GM21447 (cell line): ENCODE results near the gene IL36A.

Experiments
- ATAC-seq: cut with Tn5 transposase; IDR thresholded peaks from one replicate; pipeline ENCODE4 v1.9.1; 2021; ENCODE audit not compliant: unreplicated experiment

Gene IL36A

DNA sequence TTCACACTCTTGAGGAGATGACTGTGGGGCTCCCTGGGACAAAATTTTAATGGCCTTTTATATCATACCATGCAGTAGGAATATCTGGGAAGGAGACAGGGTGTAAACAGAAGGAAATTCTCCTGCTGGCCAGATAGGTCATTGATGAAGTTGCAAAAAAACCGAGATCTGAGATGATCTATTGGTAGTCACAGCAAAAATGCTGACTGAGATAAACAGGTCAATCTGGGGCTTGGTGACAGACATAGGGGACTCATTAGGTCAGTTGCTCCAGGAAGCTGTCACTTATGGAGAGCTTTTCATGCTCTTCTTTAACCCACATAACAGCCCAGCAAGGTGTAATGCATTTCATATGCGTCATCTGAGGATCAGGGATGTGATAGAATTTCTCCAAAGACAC lies 2.6 kb upstream of the IL36A start:
- no peak for ATAC-seq

GRCh38 chr2:113007250-113007649 lies 2.0 kb downstream of the IL36A start:
- ATAC-seq, result no peak

- no peak for ATAC-seq
These were observed 4.4 kb downstream of the IL36A start for GRCh38 chr2:113009622-113010021.

DNA sequence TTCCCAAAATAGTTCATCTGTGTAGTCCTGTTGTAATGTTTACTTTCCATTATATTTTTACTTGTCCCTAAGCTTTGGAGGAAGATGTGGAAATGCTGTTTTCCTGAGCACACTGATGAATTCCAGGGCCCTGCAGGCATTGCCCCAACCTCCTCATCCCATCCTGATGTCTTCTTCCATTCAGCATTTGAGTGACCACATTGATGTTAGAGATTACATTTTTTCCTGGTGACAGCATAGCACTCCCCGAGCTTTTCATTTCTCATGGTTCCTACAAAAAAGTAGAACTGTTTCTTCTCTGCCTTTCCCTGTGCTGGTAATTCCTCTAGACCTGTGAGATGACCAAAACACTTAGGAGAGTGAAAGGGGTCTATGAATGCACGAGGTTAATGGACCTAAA lies 4.8 kb downstream of the IL36A start:
- no peak for ATAC-seq

GRCh38 chr2:113011108-113011507 lies 5.8 kb downstream of the IL36A start:
- ATAC-seq, result no peak

- no peak for ATAC-seq
These were observed 7.4 kb downstream of the IL36A start for GRCh38 chr2:113012436-113013335.

GRCh38 chr2:113013336-113013661 lies 8.0 kb downstream of the IL36A start:
- ATAC-seq, result no peak

DNA sequence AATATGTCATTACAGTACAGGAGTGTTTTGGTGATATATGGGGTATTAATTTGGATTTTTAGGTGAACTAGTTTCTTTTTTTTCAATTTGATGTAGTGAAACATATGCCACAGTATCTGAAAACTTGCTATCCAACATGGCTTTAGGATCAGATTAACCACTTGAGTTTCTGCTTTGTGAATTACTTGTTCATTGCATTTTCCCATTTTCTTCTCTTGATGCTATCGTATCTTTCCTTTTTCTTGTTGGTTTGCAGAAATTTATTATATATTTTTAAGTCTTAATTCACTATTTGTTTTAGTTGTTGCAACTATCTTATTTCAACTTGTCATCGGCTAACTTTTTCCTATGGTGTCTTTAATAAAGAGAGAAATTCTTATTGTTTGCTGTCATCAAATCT lies 8.8 kb downstream of the IL36A start:
- no peak for ATAC-seq

GRCh38 chr2:113015042-113015441 lies 9.8 kb downstream of the IL36A start:
- no peak for ATAC-seq

DNA sequence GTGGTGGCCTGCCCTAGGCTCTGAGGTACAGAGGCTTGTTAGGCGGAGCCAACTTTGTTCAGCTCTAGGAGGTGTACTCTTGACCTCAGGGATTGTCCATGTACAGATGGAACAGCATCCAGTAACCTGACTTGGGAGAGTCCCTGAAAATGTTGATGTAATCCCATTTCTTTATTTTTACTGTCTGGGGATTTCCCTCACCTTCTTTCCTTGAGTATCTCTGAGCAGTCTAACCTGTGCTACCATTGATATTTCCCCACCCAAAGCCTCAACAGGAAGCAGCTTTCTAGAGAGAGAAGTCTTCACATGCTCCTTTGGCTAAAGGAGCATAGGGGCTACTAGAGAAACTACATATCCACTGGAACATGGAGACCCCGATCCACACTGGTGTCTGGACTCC lies 10.4 kb downstream of the IL36A start:
- no peak for ATAC-seq

DNA sequence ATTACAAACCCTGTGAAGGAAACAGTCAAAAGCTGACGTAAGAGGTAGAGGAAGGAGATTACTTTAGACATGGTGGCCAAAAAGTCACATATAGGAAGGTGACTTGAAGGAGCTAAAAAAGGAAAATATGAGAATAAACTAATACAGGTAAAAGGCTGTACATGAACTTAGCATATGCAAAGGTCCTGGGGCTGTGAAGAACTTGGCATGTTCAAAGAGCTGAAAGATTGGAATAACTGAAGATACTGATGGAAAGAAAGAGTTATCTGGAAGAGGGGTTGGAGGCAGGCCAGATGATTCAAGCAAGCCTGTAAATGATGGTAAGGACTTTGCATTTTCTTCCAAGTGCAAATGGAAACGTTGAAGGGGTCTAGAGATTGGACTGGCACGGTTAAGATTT lies 13.2 kb downstream of the IL36A start:
- no peak for ATAC-seq

- ATAC-seq, result no peak
These were observed 16.1 kb downstream of the IL36A start for GRCh38 chr2:113021312-113021711.

GRCh38 chr2:113024764-113025163 lies 19.5 kb downstream of the IL36A start:
- ATAC-seq, result no peak

DNA sequence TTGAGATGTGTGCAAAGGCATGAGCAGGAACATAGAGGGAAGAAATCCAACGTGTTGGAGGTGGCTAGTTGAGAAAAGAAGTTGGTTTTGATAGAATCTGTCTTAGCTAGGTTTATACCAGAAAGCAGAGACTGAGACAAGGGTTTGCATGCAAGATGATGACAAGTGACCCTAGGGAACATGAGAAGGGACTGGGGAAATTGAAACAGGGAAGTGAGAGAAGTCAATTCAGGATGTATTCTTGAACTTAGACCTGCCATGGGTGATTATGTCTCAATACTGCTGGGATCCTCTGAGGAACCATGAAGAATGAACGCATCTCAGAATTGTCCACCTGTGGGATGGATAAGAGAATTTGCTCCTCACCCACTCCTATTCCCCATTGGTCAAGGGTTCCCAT lies 20.5 kb downstream of the IL36A start:
- no peak for ATAC-seq

GRCh38 chr2:113027691-113028090 lies 22.4 kb downstream of the IL36A start:
- no peak for ATAC-seq

DNA sequence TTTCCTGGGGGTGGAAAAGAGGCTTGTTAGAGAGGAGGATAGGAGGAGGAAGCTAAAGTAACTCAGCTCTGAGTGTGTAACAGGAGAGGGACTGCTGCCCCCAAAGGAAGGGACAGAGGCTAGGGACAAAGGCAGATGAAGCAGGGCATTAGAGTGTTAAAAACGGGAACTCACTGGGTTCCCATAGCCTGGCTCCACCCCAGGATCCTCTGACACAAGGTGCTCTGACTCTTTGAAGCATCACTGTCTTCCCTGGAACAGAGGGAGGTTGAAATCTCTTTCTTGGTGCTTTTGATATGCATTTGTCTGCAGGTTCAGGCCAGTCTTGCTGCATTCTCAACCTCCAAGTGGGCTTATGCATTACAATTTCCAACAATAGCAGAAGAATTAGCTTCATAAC lies 22.9 kb downstream of the IL36A start:
- no peak for ATAC-seq

DNA sequence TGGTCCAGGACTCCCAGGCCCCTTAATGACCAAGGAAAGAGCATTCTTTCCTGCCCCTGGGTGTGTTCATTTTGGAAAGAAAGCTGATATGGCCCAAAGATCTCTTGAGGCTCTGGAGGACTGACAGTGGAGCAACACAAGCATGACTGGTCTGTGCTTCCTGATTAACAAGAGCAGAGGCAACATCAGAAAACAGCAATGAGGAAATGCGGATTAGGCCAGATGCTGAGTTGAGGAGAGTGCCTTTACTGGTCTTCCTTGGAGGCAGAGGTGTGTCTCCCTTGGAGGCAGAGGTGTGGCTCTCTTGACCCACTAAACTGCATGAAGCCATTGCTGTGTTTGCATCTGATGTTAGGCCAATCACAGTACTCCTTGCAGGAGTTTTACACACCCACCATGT lies 27.5 kb downstream of the IL36A start:
- no peak for ATAC-seq

DNA sequence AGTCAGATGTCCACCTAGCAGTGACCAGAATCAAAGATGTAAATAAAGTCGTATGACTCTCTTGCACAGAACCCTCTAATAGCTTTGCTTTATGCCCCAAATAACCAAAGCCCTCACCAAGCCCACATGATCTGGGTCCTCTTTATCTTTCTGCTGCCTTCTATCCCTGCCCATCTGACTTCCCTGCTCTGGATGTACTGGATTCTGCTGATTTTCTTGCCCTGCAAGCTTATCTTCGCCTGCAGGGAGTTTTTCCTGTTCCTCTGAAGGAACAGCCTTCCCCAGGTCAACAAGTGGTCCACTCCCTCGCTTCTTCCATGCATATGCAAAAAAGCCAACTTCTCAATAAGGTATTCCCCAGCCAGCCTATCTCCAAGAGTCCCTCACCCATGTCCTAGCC lies 28.8 kb downstream of the IL36A start:
- ATAC-seq, result no peak

DNA sequence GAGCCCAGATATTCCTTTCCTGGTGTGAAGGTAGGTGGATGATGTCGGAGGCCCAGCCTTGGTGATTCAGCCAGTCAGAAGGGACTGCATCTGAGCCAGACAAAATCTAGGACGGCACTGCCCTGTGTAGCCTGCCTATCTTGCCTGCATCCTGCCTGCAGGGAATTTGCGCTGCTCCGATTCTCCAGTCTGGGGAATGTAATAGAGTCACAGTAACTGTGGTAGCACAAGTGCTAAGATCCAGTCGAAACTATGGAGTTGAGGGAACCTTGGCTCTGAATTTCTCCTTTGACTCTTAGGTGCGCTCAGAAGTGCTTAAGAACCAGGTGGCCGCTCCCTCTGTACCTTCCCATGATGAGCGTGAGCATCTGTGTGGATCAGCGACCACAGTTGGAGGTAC lies 31.5 kb downstream of the IL36A start:
- ATAC-seq, result no peak

DNA sequence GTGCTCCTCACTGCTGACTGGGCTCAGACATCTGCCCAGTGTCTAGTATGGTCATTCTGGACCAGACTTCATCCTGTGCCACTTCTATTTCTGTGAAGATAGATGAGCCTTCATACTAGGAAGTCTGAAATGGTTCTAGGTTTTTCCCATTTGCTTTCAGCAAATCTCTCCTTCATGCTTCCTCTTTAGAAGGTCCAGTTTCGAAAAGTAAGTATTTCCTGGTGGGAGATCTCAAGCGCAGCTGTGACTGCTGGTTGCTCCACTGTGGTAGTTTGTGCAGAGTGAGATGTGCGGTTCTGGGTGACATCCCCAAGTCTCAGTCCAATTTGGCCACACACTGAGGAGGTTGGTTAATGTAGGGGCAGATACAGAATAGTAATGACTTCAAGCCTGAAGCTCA lies 33.0 kb downstream of the IL36A start:
- no peak for ATAC-seq

DNA sequence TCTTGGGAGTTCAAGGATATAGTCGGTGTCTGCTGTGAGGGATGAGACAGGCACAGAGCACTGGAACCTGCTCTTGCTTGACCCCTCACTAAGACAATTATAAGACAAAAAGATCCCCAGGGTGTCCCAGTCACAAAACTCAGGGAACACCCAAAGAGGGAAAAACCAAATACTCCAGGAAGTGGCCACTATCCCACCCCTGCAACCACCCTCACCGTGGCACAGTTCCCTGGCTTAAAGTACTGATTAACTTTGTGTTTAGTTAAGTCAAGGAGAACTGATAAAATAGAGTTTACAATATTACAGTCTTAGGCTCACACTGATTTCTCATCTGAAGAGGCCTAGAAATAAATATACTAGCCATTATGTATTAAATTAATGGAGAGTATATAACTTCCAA lies 33.9 kb downstream of the IL36A start:
- no peak for ATAC-seq

GRCh38 chr2:113039719-113040118 lies 34.5 kb downstream of the IL36A start:
- no peak for ATAC-seq

DNA sequence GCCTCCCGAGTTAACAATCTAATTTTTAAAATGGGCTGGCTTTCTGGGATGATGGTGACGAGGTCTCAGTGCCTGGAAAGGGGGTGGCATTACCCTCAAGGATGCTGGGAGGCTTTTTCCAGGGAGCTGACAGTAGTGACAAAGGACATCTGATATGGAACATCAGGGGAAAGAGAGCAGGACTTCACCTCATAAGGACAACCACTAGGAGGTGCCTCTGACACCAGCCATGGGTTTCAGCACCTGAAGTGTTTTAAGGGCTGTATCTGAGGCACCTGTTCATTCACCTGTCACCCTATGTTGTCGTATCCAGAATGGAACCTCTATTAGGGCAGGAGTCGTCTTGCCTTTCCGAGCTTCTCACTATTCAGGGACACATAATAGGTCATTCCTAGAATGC lies 36.6 kb downstream of the IL36A start:
- no peak for ATAC-seq
